Activated CD4-positive, alpha-beta T cell treated with anti-CD3 and anti-CD28 coated beads, Interleukin-2, Interleukin-4, amounts not matched to agents 100 ng/mL and 50 ng/mL, durations not matched to agents 16 hours and 8 hours (primary cell): Measurements from ENCODE around the gene B4GALT5.

Experiments
- DNase-seq: peaks from one replicate; pipeline ENCODE4 v3.0.0-alpha.2; 2020; ENCODE audit warnings: low spot score

B4GALT5 gene

DNA sequence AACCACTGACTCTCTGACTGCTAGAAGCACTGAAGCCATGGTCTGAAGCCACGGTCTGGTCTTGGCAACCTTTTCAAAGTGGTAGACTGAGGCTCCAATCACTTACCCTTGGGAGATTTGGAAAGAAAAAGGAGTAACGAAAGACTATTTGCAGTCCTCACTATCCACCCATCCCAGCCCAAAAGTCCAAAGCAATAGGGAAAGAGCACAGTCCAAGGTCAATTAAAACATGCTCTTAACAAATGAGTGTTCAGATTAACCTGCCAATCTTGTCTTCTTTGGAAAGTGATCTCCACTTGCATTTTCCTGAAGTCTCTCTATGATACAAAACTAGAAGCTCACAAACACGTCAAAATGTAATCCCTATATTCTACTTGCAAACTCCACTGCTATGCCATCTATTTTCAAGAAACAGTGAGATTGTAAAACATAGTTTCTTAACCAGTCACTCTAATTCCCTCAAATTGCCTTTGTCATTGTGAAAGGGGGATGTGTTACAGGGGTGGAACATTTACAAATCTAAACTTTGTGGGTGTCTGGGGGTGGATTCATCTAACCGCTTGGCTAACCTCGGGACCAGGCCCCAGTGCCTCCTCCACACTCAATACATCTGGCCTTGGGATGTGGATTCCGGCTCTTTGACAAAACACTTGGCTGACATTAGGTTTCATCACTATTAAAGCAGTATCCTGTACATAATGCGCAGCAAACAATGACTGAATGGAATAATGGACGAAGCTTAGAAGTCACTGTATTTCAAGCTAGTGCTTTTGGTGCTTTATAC, 56.4 kb downstream of the B4GALT5 start:
- peak; percentile 23 for DNase-seq

DNA sequence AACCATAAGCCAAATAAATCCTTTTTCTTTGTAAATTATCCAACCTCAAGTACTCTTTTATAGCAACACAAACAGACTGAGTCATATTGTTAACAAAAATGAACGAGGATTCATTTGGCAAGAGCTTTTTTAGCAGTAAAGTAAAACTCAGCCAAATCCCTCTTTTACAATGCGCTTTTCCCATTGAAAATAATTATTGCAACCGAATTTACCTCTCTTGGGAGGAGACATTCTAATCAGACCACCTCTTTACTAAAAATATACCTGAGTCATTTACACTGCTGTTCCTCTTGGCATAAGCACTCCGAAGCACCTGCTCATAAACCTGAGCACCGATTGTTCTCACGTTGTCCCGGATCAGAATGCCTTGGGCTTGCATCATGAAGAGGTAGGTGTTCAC, 57.4 kb downstream of the B4GALT5 start:
- DNase-seq, result no peak

GRCh38 chr20:49653925-49654434, 59.7 kb downstream of the B4GALT5 start:
- DNase-seq, result no peak

GRCh38 chr20:49649672-49650071, 64.0 kb downstream of the B4GALT5 start:
- no peak for DNase-seq

GRCh38 chr20:49647550-49647949, 66.1 kb downstream of the B4GALT5 start:
- no peak for DNase-seq

DNA sequence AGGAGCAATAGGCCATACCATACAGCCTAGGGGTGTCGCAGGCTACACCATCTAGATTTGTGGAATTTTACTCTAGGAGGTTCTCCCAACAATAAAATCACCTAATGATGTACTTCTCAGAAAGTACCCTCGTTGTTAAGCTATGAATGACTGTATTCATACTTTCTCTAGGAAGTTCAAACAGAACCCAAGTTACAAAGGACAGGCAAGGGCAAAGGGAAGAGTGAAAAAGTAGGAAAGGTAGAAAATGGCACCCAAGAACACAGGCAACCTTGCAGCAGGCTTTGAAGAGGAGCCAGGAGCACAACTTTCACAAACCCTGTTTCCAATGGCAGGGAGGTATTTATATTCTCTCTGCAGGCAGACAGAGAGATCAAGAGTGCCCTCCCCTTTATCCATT, 67.2 kb downstream of the B4GALT5 start:
- no peak for DNase-seq

DNA sequence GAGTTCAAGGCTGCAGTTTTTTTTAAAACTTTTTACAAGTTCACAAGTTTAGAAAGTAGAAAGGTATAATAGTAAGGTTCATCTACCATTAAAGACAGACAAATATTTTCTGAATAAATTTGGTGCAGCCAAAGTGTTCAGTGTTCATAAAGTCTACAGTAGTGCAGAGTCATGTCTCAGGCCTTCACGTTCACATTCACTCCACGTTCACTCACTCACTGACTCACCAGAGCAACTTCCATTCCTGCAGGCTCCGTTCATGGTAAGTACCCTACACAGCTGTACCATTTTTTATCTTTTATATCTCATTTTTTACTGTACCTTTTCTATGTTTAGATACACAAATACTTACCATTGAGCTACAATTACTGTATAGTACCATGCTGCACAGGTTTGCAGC, 67.6 kb downstream of the B4GALT5 start:
- DNase-seq, result no peak

DNA sequence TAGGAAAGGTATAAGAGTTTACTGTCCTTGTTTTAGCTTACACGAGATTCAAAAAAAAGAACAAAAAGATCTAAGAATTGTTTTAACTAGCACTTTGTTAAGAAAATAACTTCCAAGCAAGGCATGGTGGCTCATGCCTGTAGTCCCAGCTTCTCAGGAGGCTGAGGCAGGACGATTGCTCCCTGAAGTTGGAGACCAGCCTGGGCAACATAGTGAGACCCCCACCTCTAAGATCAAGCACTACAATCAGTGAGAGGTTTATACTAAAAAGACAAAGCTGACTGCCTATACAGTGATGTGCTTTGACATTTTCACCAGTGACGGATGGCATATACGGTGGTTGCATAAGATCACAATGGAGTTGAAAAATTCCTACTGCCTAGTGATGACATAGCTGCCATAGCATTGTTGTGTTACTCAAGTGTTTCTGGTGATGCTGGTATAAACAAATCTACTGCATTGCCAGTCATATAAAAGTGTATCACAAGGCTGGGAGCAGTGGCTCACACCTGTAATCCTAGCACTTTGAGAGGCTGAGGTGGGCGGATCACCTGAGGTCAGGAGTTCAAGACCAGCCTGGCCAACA, 68.6 kb downstream of the B4GALT5 start:
- no peak for DNase-seq

GRCh38 chr20:49642816-49643215, 70.9 kb downstream of the B4GALT5 start:
- no peak for DNase-seq

DNA sequence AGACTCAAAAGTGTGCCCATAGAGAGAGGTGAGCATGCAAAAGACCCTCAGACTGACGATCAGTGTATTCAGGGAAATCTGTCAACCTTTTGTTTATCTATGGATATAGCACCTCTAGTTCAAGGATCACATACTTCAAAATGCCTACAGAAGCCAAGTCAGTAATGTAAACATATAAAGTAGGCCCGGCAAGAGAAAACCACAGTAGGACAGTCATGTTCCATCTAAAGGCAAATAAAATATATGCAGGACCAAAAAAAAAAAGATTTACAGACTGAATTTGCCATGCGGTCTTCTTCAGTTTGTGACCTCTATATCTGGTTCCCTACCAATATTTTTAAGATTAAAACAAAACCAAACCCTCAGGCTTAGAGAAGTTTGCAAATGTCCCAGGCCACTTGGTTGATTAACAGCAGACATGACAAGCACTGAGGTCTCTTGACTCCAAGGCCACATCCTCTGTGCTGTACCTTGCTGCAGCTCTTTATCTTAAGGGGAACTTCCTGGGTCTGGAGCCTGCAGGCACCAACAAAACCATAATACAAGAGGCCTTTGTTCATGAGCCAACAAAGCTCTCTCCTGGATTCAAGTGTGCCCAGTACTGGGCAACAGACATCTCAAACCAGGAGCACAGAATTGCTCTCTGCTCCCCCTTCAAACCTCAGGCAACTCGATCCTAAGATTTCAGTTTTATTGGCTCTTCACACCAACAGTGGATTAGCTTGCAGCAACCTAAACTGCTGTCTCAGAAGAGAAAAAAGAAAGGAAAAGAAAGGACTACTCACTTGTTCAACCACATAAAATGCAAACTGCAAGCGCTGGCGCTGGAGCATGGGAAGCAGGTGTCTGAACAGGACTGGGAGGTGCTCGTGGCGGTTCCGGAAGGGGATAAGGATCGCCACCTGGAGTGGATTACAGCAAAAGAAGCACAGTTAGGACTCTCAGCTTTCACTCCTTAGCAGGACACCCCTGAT, 71.7 kb downstream of the B4GALT5 start:
- no peak for DNase-seq

GRCh38 chr20:49637046-49637637, 76.5 kb downstream of the B4GALT5 start:
- DNase-seq, result no peak

DNA sequence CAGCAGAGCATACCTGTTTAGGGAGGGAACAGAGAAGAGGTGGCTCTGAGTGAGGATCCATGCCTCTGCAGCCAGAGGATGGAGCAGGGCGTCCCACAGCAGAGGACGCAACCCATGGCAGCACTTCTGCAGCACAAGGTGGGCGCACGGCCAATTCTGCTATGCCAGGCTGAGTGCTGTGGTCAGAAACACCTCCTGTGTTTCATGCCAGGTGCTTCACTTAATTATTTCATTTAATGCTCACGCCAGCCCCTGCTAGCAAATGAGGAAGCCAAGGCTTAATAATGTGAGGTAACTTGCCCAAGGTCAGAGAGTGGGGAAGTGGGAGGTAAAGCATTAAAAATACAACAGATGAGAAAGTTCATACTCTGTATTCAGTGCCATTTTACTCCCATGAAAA, 77.2 kb downstream of the B4GALT5 start:
- no peak for DNase-seq

GRCh38 chr20:49635866-49636265, 77.8 kb downstream of the B4GALT5 start:
- no peak for DNase-seq

GRCh38 chr20:49635166-49635565, 78.5 kb downstream of the B4GALT5 start:
- DNase-seq, result no peak

GRCh38 chr20:49634116-49634515, 79.6 kb downstream of the B4GALT5 start:
- DNase-seq, result no peak

DNA sequence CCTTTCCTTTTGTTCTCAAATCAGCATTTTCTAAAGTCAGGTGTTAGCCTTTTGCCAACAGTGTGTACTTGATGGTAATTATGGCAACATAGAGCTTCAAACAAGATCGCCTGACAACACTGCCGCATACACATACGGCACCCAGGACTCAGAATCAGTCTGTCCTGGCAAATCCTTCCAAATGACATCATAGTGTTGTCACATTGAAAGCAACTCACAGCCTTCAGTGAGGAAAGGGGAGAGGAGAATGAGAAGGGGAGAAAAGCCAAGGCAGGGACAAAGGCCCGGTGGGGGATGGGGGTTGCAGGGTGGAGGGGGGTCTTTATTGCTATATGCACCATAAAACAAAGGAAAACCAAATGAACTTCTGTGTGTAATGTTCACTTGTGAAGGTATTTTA, 80.0 kb downstream of the B4GALT5 start:
- DNase-seq, result no peak

GRCh38 chr20:49633023-49633422, 80.7 kb downstream of the B4GALT5 start:
- no peak for DNase-seq

GRCh38 chr20:49631856-49632418, 81.7 kb downstream of the B4GALT5 start:
- no peak for DNase-seq

GRCh38 chr20:49631061-49631716, 82.5 kb downstream of the B4GALT5 start:
- DNase-seq, result no peak

DNA sequence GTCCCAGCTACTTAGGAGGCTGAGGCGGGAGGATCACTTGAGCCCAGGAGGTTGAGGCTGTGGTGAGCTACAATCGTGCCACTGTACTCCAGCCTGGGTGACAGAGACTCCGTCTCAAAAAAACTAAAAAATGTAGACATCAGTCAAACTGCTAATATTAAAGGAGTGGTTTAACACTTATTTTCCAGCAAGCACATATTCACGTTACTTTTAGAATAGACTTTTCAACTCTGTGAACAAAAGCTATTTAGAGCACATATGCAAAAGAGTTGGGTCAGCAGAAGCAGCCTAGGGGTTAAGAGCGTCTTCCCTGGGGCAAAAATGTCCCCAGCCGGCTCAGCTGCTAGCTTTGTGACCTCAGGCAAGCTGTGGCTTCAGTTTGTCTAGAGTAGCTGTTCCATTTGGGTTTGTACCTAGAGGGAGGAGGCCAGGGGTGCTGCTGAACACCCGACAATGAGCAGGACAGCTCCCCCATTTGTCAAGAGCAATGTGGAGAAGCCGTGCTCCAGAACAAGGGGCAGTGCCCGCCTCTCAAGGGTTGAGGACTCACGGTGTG, 83.2 kb downstream of the B4GALT5 start:
- DNase-seq, result no peak

DNA sequence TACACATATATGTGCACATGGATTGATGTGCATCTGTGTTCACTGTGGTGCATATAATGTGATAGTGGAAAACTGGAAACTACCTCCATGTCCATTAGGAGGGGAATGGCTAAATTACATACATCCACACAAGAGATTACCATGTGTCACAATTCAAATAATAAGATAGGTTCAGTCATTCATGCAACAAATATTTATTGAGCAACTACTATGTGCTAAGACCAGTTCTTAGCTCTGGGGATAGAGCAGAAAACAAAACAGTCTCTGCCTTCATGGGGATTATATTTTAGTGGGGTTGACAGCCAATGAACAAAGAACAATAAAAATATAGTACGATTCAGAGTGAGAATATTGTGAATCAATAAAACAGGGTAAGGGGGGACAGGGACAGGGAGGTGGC, 84.1 kb downstream of the B4GALT5 start:
- DNase-seq, result no peak
